GM20000 (cell line): ENCODE measurements around the gene TNFAIP8L3.

Experiments used
- DNase-seq: peaks from one replicate; pipeline ENCODE4 v3.0.0; 2012; ENCODE audit warnings: low spot score
- CTCF ChIP-seq: IDR thresholded peaks from 2 replicates; pipeline ENCODE4 v1.5.1; 2012; ENCODE audit warnings: mild to moderate bottlenecking, control low read depth; ENCODE audit errors: extremely low read depth, missing control alignments

Gene TNFAIP8L3

GRCh38 chr15:51112078-51112477 is 17.4 kb upstream of the TNFAIP8L3 start:
- no peak for DNase-seq
- no peak for TF ChIP-seq CTCF

GRCh38 chr15:51111061-51111460 is 16.4 kb upstream of the TNFAIP8L3 start:
- TF ChIP-seq CTCF: no peak
- DNase-seq: no peak

GRCh38 chr15:51110171-51110570 is 15.5 kb upstream of the TNFAIP8L3 start:
- TF ChIP-seq CTCF: no peak

GRCh38 chr15:51108933-51109550 is 14.3 kb upstream of the TNFAIP8L3 start:
- DNase-seq: no peak
- TF ChIP-seq CTCF: no peak

More at GRCh38 chr15:51110171-51110570, 15.5 kb upstream of the TNFAIP8L3 start:
- no peak for DNase-seq

- no peak for DNase-seq
- TF ChIP-seq CTCF: no peak
These were observed 12.9 kb upstream of the TNFAIP8L3 start for GRCh38 chr15:51107612-51108011.

- no peak for DNase-seq
These were observed 11.8 kb upstream of the TNFAIP8L3 start for GRCh38 chr15:51106481-51106880.

More at GRCh38 chr15:51106481-51106880, 11.8 kb upstream of the TNFAIP8L3 start:
- no peak for TF ChIP-seq CTCF
